HepG2 (cell line): ENCODE data around the gene LIMK2. TPM values are rescaled to one million over a fixed set of nuclear protein-coding genes. Genes with fewer than 3 reads are reported as not detected.

Experiments used
- BHLHE40 ChIP-seq: IDR thresholded peaks from 2 replicates; pipeline ENCODE4 v1.6.1; 2011; ENCODE audit warnings: low read length, improper control_type of control experiment
- CBX1 ChIP-seq: IDR thresholded peaks from one replicate; pipeline ENCODE4 v1.6.1; 2016; ENCODE audit warnings: antibody characterized with exemption, low read depth
- CEBPG ChIP-seq: IDR thresholded peaks from 2 replicates; pipeline ENCODE4 v1.6.1; 2016
- HDAC2 ChIP-seq: sonication (generic); formaldehyde crosslinking; IDR thresholded peaks from 2 replicates; pipeline ENCODE4 v1.4.0; 2020; ENCODE audit warnings: missing genetic modification reagents
- HNRNPL ChIP-seq: fragments of 200-400 bp; formaldehyde crosslinking; IDR thresholded peaks from 2 replicates; pipeline ENCODE4 v1.6.1; 2017; ENCODE audit warnings: mild to moderate bottlenecking, low read depth, low read length
- HNRNPLL ChIP-seq: fragments of 200-400 bp; formaldehyde crosslinking; IDR thresholded peaks from 2 replicates; pipeline ENCODE4 v1.6.1; 2017; ENCODE audit warnings: mild to moderate bottlenecking, low read depth, low read length; ENCODE audit not compliant: poor library complexity, severe bottlenecking
- MED8 ChIP-seq: sonication (generic); formaldehyde crosslinking; IDR thresholded peaks from 2 replicates; pipeline ENCODE4 v1.8.1; 2023; ENCODE audit warnings: mild to moderate bottlenecking, missing genetic modification reagents; ENCODE audit not compliant: insufficient replicate concordance
- MXI1 ChIP-seq: IDR thresholded peaks from 3 replicates; pipeline ENCODE4 v1.6.1; 2012; ENCODE audit warnings: low read depth, low read length, inconsistent platforms, borderline replicate concordance
- PAX8 ChIP-seq: sonication (generic); formaldehyde crosslinking; IDR thresholded peaks from 2 replicates; pipeline ENCODE4 v1.8.0; 2022; ENCODE audit warnings: mild to moderate bottlenecking, missing genetic modification reagents, borderline replicate concordance
- PHF21A ChIP-seq: sonication (generic); formaldehyde crosslinking; IDR thresholded peaks from 2 replicates; pipeline ENCODE4 v1.5.0; 2020; ENCODE audit warnings: mild to moderate bottlenecking, missing genetic modification reagents
- PRDM10 ChIP-seq: sonication (generic); formaldehyde crosslinking; IDR thresholded peaks from 2 replicates; pipeline ENCODE4 v1.4.0; 2020; ENCODE audit warnings: low read depth, missing genetic modification reagents
- SRF ChIP-seq: IDR thresholded peaks from 2 replicates; pipeline ENCODE4 v1.6.1; 2011; ENCODE audit warnings: mild to moderate bottlenecking, low read depth, low read length, moderate library complexity
- TBL1XR1 ChIP-seq: fragments of 150-350 bp; IDR thresholded peaks from 2 replicates; pipeline ENCODE4 v1.6.1; 2014; ENCODE audit warnings: borderline replicate concordance, low read length; ENCODE audit not compliant: partially characterized antibody
- ZNF17 ChIP-seq: sonication (generic); formaldehyde crosslinking; IDR thresholded peaks from 2 replicates; pipeline ENCODE4 v1.5.0; 2020; ENCODE audit warnings: mild to moderate bottlenecking, missing genetic modification reagents
- ZNF354B ChIP-seq: sonication (generic); formaldehyde crosslinking; IDR thresholded peaks from 2 replicates; pipeline ENCODE4 v1.8.0; 2022; ENCODE audit warnings: mild to moderate bottlenecking, missing genetic modification reagents
- ZNF383 ChIP-seq: sonication (generic); formaldehyde crosslinking; IDR thresholded peaks from 2 replicates; pipeline ENCODE4 v1.4.0; 2020; ENCODE audit warnings: missing genetic modification reagents, mild to moderate bottlenecking, borderline replicate concordance
- ZNF543 ChIP-seq: sonication (generic); formaldehyde crosslinking; IDR thresholded peaks from 2 replicates; pipeline ENCODE4 v1.4.0; 2020; ENCODE audit warnings: mild to moderate bottlenecking, missing genetic modification reagents
- ZNF569 ChIP-seq: sonication (generic); formaldehyde crosslinking; IDR thresholded peaks from 2 replicates; pipeline ENCODE4 v1.5.0; 2020; ENCODE audit warnings: mild to moderate bottlenecking, missing genetic modification reagents, moderate library complexity, borderline replicate concordance
- ZNF704 ChIP-seq: sonication (generic); formaldehyde crosslinking; IDR thresholded peaks from 2 replicates; pipeline ENCODE4 v1.8.1; 2023; ENCODE audit warnings: mild to moderate bottlenecking, inconsistent platforms, moderate library complexity, missing genetic modification reagents, borderline replicate concordance
- ZSCAN25 ChIP-seq: sonication (generic); formaldehyde crosslinking; IDR thresholded peaks from 2 replicates; pipeline ENCODE4 v1.8.0; 2022; ENCODE audit warnings: mild to moderate bottlenecking, missing genetic modification reagents
- polyA plus RNA-seq, 8 experiments: library from polyadenylated mRNA; depleted of rRNA in 3 of 8; stranded (reverse) in 7 of 8; unstranded in 1 of 8; fragments of >200 nt; fragmentation: Illumina TruSeq in 4 of 8; extraction: Trizol in 4 of 8; gene quantifications; 2 replicates each; pipeline versions ENCODE4 v1.2.1 to v1.2.3, GENCODE V29; 2011 to 2016; ENCODE audit warnings: low read depth in 4 of 8, missing spikeins in 1 of 8, mixed read lengths in 1 of 8; ENCODE audit not compliant: insufficient read depth in 1 of 8
- total RNA-seq, 5 experiments: library from RNA; depleted of rRNA; stranded (reverse); fragments of >200 nt; fragmentation: Illumina TruSeq; extraction: Trizol; gene quantifications; 2 replicates each; pipeline ENCODE4 v1.2.3, GENCODE V29; 2016; ENCODE audit warnings: low read depth in 1 of 5
- TF ChIP-seq, protein P1 (sequence below): sonication (generic); formaldehyde crosslinking; IDR thresholded peaks from 2 replicates; pipeline ENCODE4 v1.5.1; 2020; ENCODE audit warnings: mild to moderate bottlenecking, missing genetic modification reagents, moderate library complexity

The LIMK2 gene
- total and polyA plus RNA-seq, 2 of the 13 experiments (the other 11 are each of a cell fraction or from before 2014, with no cell fraction given), result 20.9 to 29.8 TPM

DNA sequence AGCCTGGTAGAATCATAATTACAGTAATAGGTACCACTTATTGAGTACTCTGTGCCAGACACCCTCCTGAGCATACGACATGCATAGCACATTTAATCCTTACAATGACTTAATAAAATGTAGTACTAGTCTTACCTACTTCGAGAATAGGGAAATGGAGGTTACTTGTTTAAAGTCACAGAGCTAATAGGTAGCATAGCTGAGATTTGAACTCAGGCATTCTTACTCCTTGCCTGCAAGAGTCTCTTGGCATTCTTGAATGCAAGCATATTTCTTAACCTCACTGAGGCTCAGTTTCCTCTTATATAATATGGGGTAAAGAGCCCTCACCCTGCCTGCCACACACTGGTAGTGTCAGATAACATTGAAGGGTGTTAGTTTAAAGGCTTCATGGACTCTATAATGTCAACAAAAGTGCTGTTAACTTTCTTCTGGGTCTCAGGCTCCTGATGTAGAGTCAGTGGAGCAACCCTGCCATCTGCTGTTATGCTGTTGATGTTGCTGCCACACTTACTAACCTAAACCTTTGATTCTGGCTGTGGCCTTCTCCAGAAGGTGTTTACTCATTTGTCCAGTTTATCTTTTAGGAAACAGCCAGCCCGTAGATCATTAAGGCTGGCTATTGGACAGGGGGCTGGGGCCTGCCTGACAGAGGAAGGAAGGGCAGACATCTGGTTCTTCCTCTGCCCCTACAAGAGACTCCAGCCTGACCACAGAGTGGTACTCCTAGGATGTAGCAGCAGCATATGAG lies 18.9 kb downstream of the LIMK2 start (continued):
- TF ChIP-seq MXI1 (peak; percentile 33; the same call in 1 of the 3 replicates), ZNF704 (no peak), ZNF17 (CRISPR knock-in tag) (no peak), MED8 (CRISPR knock-in tag) (no peak), ZSCAN25 (CRISPR knock-in tag) (no peak), ZNF354B (CRISPR knock-in tag) (no peak), BHLHE40 (0 out of 2 replicates have a peak, but pooled peaks have one; percentile 21), HDAC2 (peak; percentile 42; the same call in 1 of the 2 replicates), PAX8 (CRISPR knock-in tag) (no peak), CBX1 (no peak), SRF (no peak), PRDM10 (CRISPR knock-in tag) (no peak; the same call in 1 of the 2 replicates), TBL1XR1 (no peak), HNRNPL (no peak), ZNF569 (CRISPR knock-in tag) (no peak), CEBPG (CRISPR knock-in tag) (peak; percentile 23; the same call in 1 of the 2 replicates), ZNF383 (no peak), ZNF543 (CRISPR knock-in tag) (no peak), HNRNPLL (no peak), PHF21A (CRISPR knock-in tag) (peak; percentile 23; the same call in 1 of the 2 replicates)
- TF ChIP-seq, protein P1, sequence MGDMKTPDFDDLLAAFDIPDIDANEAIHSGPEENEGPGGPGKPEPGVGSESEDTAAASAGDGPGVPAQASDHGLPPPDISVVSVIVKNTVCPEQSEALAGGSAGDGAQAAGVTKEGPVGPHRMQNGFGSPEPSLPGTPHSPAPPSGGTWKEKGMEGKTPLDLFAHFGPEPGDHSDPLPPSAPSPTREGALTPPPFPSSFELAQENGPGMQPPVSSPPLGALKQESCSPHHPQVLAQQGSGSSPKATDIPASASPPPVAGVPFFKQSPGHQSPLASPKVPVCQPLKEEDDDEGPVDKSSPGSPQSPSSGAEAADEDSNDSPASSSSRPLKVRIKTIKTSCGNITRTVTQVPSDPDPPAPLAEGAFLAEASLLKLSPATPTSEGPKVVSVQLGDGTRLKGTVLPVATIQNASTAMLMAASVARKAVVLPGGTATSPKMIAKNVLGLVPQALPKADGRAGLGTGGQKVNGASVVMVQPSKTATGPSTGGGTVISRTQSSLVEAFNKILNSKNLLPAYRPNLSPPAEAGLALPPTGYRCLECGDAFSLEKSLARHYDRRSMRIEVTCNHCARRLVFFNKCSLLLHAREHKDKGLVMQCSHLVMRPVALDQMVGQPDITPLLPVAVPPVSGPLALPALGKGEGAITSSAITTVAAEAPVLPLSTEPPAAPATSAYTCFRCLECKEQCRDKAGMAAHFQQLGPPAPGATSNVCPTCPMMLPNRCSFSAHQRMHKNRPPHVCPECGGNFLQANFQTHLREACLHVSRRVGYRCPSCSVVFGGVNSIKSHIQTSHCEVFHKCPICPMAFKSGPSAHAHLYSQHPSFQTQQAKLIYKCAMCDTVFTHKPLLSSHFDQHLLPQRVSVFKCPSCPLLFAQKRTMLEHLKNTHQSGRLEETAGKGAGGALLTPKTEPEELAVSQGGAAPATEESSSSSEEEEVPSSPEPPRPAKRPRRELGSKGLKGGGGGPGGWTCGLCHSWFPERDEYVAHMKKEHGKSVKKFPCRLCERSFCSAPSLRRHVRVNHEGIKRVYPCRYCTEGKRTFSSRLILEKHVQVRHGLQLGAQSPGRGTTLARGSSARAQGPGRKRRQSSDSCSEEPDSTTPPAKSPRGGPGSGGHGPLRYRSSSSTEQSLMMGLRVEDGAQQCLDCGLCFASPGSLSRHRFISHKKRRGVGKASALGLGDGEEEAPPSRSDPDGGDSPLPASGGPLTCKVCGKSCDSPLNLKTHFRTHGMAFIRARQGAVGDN, result no peak
